NOMO-1 treated with DMSO at 0.1 percent for 48 hours (cell line): ENCODE data around the gene S100A14.

Experiments
- DNase-seq: peaks from one replicate; lab custom pipeline; 2025; ENCODE audit not compliant: unreplicated experiment; lab: John Stamatoyannopoulos, UW

S100A14 gene

GRCh38 chr1:153639280-153639679, 23.2 kb upstream of the S100A14 start:
- DNase-seq: no peak

DNA sequence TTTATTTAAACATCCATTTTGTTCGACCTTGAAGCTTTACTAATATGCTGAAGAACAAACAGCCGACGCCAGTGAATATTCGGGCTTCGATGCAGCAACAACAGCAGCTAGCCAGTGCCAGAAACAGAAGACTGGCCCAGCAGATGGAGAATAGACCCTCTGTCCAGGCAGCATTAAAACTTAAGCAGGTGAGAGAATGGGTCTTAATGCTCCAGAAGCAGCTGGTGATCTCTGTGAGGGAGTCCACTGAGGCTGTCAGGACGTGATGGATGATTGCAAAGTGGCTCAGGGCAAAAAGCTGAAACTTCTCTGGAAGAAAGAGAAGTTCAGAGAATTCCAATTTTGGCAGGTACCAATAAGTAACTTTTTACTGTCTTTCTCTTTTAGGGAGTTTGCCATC, 22.1 kb upstream of the S100A14 start:
- DNase-seq: no peak

DNA sequence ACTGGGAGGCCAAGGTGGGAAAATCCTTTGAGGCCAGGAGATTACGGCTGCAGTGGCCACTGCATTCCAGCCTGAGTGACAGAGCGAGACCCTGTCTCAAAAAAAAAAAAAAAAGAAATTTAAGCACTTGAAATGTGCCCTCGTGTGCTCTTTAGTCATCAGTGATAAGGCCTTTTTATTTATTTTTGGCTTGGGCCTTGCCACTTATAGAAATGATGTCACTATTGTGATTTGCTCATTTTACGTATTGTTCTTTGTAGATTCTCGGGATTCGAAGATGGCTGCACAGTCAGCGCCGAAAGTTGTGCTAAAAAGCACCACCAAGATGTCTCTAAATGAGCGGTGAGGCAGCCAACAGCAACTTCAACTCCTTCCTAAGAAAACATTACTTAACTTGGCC, 20.2 kb upstream of the S100A14 start:
- DNase-seq: no peak

- no peak for DNase-seq
Measured at GRCh38 chr1:153635872-153636271, 19.7 kb upstream of the S100A14 start.

GRCh38 chr1:153633754-153634665, 17.9 kb upstream of the S100A14 start, which contains the start of gene CHTOP:
CHTOP (plus strand) TSS chr1:153634066; CDS start chr1:153636589, 2,523 bp downstream.
- DNase-seq: peak; percentile 94

DNA sequence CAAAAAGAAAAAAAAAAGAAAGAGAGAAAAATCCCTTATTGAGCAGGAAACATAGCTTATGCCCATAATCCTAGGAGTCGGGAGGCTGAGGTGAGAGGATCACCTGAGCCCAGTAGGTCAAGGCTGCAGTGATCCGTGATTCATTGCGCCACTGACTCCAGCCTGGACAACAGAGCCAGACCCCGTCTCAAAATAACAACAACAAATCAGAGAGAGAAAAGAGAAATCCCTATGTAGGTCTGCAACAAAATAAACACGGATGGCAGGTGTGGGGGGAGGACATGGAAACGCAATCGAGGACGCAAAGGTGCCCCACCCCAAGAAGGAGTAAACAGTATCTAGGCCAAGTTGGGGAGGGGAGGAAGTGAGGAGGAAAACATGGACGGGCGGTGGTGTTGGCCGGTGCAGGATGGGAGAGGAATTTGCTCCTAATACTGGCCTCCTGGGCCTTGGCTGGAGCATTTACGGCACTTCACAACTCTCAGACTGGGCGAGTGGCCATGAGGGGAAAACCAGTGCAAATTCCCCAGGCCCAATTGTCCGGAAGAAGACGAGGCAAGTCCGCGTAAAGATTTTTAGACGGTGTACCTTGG, 17.1 kb upstream of the S100A14 start:
- no peak for DNase-seq

GRCh38 chr1:153631047-153632022, 15.2 kb upstream of the S100A14 start:
- DNase-seq: no peak

DNA sequence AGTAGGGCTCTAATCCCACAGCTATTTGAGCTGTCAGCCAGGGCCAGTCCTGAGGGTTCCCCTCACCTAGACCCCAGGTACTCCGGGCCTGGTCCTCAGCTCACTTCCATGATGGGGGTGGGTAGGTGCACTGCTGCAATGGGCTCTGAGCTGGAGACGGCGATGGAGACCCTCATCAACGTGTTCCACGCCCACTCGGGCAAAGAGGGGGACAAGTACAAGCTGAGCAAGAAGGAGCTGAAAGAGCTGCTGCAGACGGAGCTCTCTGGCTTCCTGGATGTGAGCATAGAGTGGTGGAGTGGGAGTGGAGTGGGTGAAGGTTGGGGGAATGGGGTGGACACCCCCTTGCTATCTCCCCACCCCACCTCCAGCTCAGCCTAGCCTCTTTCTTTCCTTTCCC, 14.3 kb upstream of the S100A14 start:
- no peak for DNase-seq

DNA sequence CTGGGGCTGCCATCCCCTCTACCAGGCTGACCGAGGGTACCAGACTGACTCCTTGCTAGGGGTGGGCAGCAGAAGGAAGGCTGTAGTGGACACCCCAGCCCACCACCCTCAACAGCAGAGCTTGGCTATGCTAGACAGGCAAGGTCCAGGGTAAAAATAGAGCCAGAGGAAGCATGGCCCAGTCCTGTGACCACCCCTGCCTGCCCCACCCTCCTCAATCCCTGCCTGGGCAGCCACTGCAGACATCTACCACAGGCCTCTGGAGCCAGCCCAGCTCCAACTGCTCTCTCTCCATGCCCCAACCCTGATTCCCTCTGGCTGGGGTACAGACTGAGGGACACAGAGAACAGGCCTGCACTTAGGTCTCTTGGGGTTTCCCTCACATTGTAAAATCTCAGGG, 13.8 kb upstream of the S100A14 start:
- no peak for DNase-seq

DNA sequence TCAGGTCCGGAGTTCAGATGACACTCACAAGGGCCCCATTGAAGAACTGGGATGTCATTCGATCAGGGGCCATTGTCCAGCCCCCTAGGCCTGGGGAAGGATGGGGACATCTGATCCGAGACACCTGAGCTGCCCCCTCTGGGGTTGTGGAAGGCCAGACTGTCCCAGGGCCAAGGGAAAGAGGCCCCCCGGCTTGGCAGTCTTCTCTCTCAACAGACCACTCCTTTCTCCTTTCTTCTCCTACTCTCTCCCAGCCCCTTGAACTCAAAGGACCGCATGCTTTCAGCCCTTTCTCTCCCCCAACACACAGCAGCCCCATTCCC, 13.2 kb upstream of the S100A14 start:
- DNase-seq: no peak

DNA sequence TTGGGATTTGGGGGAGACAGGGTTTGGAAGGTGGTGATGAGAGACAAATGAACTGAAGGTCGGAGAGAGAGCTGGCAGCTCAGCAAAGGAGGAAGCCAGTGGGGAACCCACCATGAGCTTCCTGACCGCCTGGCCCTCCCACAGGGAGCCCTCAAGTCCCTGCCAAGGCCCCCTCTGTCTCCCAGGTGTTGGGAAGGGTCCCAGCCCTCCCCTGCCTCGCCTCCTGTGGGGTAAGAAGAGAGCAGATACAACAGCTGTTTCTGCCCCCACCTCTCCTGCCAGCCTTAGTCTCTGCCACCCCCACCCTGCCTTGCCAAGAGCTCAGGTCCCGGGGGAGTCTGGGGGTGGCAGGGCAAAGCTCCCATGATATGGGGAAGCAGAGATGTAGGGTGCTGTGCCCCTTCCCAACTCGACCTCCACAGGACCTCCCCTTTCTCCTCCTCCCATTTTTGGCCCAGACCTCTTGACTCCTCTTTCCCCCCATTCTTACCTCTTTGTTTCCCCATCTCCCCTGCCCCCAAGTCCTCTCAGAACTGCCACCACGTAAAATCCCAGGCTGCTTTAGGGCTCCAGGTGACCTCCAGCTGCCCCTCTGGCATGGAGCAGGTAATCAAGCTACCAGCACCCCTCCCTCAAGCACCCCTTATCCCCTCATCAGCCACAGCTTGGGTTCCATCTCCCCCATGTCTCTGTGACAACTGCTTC, 12.7 kb upstream of the S100A14 start:
- DNase-seq: no peak

GRCh38 chr1:153627715-153628626, 11.8 kb upstream of the S100A14 start, which contains the start of gene S100A1:
S100A1 (plus strand) TSS chr1:153628434; CDS start chr1:153630522, 2,088 bp downstream.
- DNase-seq: no peak

- DNase-seq: no peak
Measured at GRCh38 chr1:153626904-153627714, 11.0 kb upstream of the S100A14 start, which contains the start of gene S100A13. S100A13 (minus strand) TSS chr1:153627505; CDS start chr1:153626472, 1,033 bp downstream.

- no peak for DNase-seq
Measured at GRCh38 chr1:153626477-153626903, 10.4 kb upstream of the S100A14 start.

DNA sequence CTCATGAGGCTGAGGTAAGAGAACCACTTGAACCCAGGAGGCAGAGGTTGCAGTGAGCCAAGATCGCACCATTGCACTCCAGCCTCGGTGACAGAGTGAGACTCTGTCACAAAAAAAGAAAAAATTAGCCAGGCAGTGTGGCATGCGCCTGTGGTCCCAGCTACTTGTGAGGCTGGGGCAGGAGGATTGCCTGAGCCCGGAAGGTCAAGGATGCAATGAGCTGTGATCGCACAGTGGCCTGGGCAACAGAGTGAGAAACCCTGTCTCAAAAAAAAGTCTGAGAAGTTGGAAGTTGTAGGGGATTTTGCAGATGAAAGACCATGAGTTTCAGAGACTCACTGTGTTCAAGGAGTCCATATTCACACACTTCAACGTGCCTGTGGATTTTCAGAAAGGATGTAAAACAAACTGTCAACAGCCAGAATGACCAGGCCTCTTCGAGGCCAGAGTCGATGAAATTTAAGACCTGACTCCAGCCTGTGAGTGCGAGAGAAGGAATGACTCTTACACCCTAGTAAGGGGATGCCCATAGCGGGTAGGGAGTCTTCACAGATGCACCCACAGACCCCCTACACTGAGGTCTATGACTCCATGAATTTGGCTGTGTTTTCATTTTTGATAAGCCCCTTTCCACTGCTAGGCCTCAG, 9.0 kb upstream of the S100A14 start:
- DNase-seq: no peak

DNA sequence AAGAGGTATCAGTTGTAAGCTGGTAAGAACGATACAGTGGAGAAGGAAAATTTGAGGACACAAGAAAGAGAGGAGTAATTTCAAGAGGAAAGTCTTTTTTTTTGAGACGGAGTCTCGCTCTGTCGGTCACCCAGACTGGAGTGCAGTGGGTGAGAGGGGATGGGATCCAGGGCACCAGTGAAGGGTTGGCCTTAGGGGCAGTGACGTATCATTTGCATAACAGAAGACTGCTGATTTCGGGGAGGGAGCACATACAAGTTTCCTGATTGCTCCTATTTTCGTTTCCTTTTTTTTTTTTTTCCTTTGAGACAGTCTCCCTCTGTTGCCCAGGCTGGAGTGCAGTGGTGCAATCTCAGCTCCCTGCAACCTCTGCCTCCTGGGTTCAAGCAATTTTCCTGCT, 7.0 kb upstream of the S100A14 start:
- DNase-seq: peak; percentile 55

- DNase-seq: no peak
Measured at GRCh38 chr1:153619171-153619570, 3.0 kb upstream of the S100A14 start.

DNA sequence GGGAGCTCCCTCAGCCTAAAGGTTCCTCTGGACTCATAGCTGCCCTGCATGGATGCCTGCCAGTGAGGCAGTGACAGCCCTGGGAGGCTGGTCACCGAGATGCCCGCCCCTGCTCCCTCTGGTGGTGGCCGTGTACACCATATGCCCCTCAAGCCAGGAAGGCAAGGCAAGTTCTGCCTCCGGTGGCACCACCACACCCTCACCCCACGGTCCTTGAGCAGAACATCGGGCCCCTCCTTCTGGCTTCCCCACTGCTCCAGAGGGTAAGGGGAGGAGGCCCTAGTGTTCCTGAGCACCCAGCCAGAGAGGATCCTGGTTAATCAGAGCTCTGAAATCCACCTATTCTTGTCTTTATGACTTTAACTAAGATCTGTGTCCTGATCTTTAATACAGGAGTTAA, 1.5 kb upstream of the S100A14 start:
- no peak for DNase-seq
